ENCODE measurements around the gene C16orf95. TPM values are rescaled to one million over a fixed set of nuclear protein-coding genes. Genes with fewer than 3 reads are reported as not detected.

C16orf95 gene
- total RNA-seq, 2 experiments from 2014 or later = 11.5 to 13.6 TPM

GRCh38 chr16:87325423-87325858 is 8.2 kb upstream of the C16orf95 start:
- H3K4me3 Mint-ChIP-seq = no peak overlapping the region
- ATAC-seq = no peak
- ChIA-PET POLR2A (interaction anchor here (0.6 kb wide), 1 partner anchor 1636 kb away, joined by 4 read pairs; no protein-coding TSS in a partner anchor), CTCF (interaction anchor here (1.5 to 2.4 kb wide), 4 partner anchors 9 to 69 kb away, joined by 3 to 9 read pairs (median 6); partner anchors contain the start of genes C16orf95 and FBXO31)
- no peak for TF ChIP-seq CTCF (IDR thresholded peaks at IDR 0.05)
- intact Hi-C loops (cut with micrococcal nuclease) = no loop called here
- H3K27ac Mint-ChIP-seq = no peak overlapping the region
- H3K4me1 Mint-ChIP-seq (ENCODE audit: low read depth) = no peaks in the 10 kb centered on the region
- H3K36me3 Mint-ChIP-seq (ENCODE audit: low read depth) = peaks cover 2% of the 10 kb centered on the region
- no peaks in the 10 kb centered on the region for H3K27me3 Mint-ChIP-seq
- no peaks in the 10 kb centered on the region for H3K9me3 Mint-ChIP-seq
- DNase-seq = no peak

- ChIA-PET POLR2A (interaction anchor here (0.6 to 1.1 kb wide), 2 partner anchors 59 to 1635 kb away, joined by 3 to 4 read pairs; partner anchors contain the start of gene FBXO31), CTCF (interaction anchor here (1.5 to 2.4 kb wide), 4 partner anchors 8 to 70 kb away, joined by 3 to 9 read pairs (median 6); partner anchors contain the start of genes C16orf95 and FBXO31)
- peak; percentile 81 for TF ChIP-seq CTCF (IDR thresholded peaks at IDR 0.05)
- Mint-ChIP-seq H3K9me3 (no peaks in the 10 kb centered on the region), H3K27ac (no peak overlapping the region), H3K4me3 (no peak overlapping the region), H3K4me1 (ENCODE audit: low read depth) (no peaks in the 10 kb centered on the region), H3K27me3 (no peaks in the 10 kb centered on the region), H3K36me3 (ENCODE audit: low read depth) (peaks cover 1% of the 10 kb centered on the region)
- DNase-seq (peak; percentile 52), ATAC-seq (peak; percentile 89)
- intact Hi-C loops (cut with micrococcal nuclease) = no loop called here
These were observed 7.5 kb upstream of the C16orf95 start for GRCh38 chr16:87324411-87325275.

- CTCF ChIA-PET = interaction anchor here (0.9 to 2.1 kb wide), 3 partner anchors 26 to 311 kb away, joined by 3 to 9 read pairs (median 4); no protein-coding TSS in a partner anchor
- Mint-ChIP-seq H3K4me1 (ENCODE audit: low read depth) (peaks cover 3% of the 10 kb centered on the region), H3K4me3 (no peak overlapping the region), H3K9me3 (no peaks in the 10 kb centered on the region), H3K27me3 (no peaks in the 10 kb centered on the region), H3K27ac (no peak overlapping the region), H3K36me3 (ENCODE audit: low read depth) (peaks cover 3% of the 10 kb centered on the region)
- intact Hi-C loops (cut with micrococcal nuclease) = no loop called here
- TF ChIP-seq CTCF (IDR thresholded peaks at IDR 0.05) = no peak
- DNase-seq (no peak), ATAC-seq (no peak)
- POLR2A ChIA-PET = interaction anchor here (1.1 kb wide), 1 partner anchor 59 kb away, joined by 3 read pairs; the partner anchor contains the start of gene FBXO31
These were observed 6.7 kb upstream of the C16orf95 start for GRCh38 chr16:87323727-87324410.

GRCh38 chr16:87322833-87323726 is 5.9 kb upstream of the C16orf95 start:
- Mint-ChIP-seq H3K9me3 (no peaks in the 10 kb centered on the region), H3K27ac (no peak overlapping the region), H3K36me3 (ENCODE audit: low read depth) (peaks cover 11% of the 10 kb centered on the region), H3K4me3 (no peak overlapping the region), H3K4me1 (ENCODE audit: low read depth) (peaks cover 9% of the 10 kb centered on the region), H3K27me3 (no peaks in the 10 kb centered on the region)
- DNase-seq (no peak), ATAC-seq (no peak)
- ChIA-PET POLR2A (no interaction called here), CTCF (interaction anchor here (0.9 to 2.1 kb wide), 2 partner anchors 71 to 312 kb away, joined by 3 to 9 read pairs; no protein-coding TSS in a partner anchor)
- TF ChIP-seq CTCF (IDR thresholded peaks at IDR 0.05) = no peak
- intact Hi-C loops (cut with micrococcal nuclease) = no loop called here
